ENCODE results near the gene IFIT1B. TPM values are rescaled to one million over a fixed set of nuclear protein-coding genes. Genes with fewer than 3 reads are reported as not detected.

The IFIT1B gene
- total and polyA plus RNA-seq, 9 of the 15 experiments (the other 6 are each of a cell fraction or from before 2014, with no cell fraction given), result not detected

- TF ChIP-seq ZNF407 (IDR thresholded peaks at IDR 0.05; ENCODE audit: low read depth), result no peak
- no peak for TF ChIP-seq MCM5 (IDR thresholded peaks at IDR 0.05; ENCODE audit: low read depth)
- no peak for TF ChIP-seq ZNF384 (IDR thresholded peaks at IDR 0.05; ENCODE audit: low read depth, low read length)
- no peak for TF ChIP-seq MCM7 (IDR thresholded peaks at IDR 0.05)
- no peak for TF ChIP-seq HIVEP1 (CRISPR knock-in tag; IDR thresholded peaks at IDR 0.05)
- no peak for TF ChIP-seq CTCFL (IDR thresholded peaks at IDR 0.05; ENCODE audit: borderline replicate concordance, insufficient read depth, low read depth, low read length, poor library complexity, severe bottlenecking)
- no peak for TF ChIP-seq UBTF (IDR thresholded peaks at IDR 0.05; ENCODE audit: borderline replicate concordance in 1 of 2, low read depth in 2 of 2, low read length in 2 of 2)
- TF ChIP-seq IRF2 (CRISPR knock-in tag; IDR thresholded peaks at IDR 0.05), result no peak
- no peak for TF ChIP-seq XRCC5 (IDR thresholded peaks at IDR 0.05; ENCODE audit: low read depth, low read length)
- TF ChIP-seq ZNF24 (IDR thresholded peaks at IDR 0.05), result no peak
- TF ChIP-seq TCF15 (CRISPR knock-in tag; IDR thresholded peaks at IDR 0.05), result no peak
- TF ChIP-seq CBFA2T2 (conservative IDR thresholded peaks at IDR 0.05), result peak; percentile 58
- no peak for TF ChIP-seq MLX (CRISPR knock-in tag; conservative IDR thresholded peaks at IDR 0.05)
- no peak for TF ChIP-seq ZNF57 (CRISPR knock-in tag; IDR thresholded peaks at IDR 0.05)
- no peak for TF ChIP-seq POLR2G (IDR thresholded peaks at IDR 0.05; ENCODE audit: low read depth, low read length)
- no peak for TF ChIP-seq DNMT1 (IDR thresholded peaks at IDR 0.05)
Measured at GRCh38 chr10:89371987-89372386, 5.9 kb upstream of the IFIT1B start (continued).

Measured in K562 (cell line).